HG03378 (cell line): ENCODE measurements around the gene INPP4A.
"Not testable (repeated sequence)": the region's sequence is repeated elsewhere in the genome, so short reads cannot be mapped to it uniquely, and the experiment has no call there.

Experiments used
- ATAC-seq: cut with Tn5 transposase; IDR thresholded peaks from one replicate; pipeline ENCODE4 v1.9.1; 2021; ENCODE audit warnings: mild to moderate bottlenecking, moderate library complexity; ENCODE audit not compliant: unreplicated experiment

The INPP4A gene

DNA sequence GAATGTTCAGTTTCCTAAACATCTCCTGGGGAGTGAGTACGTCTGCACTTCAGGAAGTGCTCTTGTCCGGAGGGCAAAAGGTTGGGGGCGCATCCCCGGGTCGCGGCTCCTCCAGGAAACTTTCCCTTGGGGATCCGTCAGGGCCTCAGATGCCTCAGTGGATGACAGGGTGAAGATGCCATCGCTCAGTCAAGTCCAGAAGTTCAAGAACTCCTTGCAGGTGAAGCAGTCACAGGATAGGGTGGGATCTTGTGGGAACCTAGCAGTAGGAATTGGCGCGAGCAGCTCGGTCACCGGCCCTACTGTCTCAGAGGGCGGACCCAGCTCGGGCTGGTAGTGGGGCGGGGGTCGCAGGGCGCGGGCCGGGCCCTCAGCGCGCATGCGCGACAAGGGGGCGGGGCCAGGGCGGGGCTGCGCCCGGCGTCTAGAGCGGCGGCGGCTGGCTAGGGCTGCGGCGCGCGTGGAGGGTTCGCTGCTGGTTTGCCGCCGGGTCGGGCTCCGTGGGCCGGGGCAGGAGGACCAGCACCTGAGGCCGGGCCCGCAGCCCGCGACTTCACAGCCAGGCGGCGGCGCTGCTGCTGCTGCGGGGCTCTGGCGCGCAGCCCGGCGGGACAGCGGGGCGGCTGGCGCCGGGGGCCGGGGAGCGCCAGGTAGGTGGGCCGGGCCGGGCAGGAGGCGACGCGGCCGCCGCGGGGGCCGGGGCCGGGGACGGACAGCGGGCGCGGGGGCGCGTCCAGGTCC, at the start of gene INPP4A:
Gene INPP4A, plus strand, starts transcription at position 423 of the 741 bp plus-strand sequence. CDS start 75,191 bp downstream, outside the sequence.
- peak; percentile 42 for ATAC-seq

DNA sequence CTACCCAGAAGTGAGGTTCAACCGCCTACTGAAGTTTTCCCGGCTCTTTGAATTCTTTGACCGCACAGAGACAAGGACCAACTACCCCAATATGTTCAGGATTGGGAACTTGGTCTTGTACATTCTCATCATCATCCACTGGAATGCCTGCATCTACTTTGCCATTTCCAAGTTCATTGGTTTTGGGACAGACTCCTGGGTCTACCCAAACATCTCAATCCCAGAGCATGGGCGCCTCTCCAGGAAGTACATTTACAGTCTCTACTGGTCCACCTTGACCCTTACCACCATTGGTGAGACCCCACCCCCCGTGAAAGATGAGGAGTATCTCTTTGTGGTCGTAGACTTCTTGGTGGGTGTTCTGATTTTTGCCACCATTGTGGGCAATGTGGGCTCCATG, 48.7 kb upstream of the INPP4A start:
- no peak for ATAC-seq

DNA sequence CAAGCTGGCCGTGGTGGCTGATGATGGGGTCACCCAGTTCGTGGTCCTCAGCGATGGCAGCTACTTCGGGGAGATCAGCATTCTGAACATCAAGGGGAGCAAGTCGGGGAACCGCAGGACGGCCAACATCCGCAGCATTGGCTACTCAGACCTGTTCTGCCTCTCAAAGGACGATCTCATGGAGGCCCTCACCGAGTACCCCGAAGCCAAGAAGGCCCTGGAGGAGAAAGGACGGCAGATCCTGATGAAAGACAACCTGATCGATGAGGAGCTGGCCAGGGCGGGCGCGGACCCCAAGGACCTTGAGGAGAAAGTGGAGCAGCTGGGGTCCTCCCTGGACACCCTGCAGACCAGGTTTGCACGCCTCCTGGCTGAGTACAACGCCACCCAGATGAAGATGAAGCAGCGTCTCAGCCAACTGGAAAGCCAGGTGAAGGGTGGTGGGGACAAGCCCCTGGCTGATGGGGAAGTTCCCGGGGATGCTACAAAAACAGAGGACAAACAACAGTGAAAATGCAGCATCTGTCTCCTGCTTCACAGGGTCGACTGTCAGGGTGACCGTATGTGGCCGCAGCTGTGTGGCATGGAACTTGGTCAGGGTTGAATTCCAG, 47.8 kb upstream of the INPP4A start:
- no peak for ATAC-seq

DNA sequence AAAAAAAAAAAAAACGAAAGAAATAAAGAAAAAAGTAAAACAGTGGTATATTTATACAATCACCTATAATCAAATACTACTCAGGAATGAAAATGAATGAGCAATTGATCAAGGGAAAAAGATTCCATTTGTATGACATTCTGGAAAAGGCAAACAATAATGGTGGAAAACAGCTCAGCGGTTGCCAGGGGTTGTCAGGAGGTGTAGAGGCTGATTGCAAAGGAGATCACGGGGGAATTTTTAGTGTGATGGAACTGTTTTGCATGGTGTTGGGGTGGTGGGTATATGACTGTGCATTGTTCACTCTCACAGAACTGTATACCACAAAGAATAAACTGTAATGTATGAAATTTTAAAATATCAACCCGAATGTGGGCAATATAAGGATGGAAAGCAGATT, 45.5 kb upstream of the INPP4A start:
- no peak for ATAC-seq

DNA sequence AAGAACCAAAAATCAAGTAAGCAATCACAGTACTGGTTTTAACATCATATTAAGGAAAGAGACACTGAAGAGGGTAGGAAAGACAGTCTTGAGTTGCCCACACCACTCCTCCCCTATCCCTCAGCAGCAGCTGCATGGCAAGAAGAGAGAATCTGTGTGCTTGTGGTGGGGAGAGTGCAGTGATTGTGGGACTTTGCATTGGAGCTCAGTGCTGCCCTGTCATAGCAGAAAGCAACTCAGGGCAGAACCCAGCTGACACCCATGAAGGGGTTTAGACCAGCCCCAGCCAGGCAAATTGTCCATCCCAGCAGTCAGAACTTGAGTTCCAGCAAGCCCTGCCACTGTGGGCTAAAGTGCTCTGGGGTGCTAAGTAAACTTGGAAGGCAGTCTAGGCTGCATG, 40.8 kb upstream of the INPP4A start:
- no peak for ATAC-seq

DNA sequence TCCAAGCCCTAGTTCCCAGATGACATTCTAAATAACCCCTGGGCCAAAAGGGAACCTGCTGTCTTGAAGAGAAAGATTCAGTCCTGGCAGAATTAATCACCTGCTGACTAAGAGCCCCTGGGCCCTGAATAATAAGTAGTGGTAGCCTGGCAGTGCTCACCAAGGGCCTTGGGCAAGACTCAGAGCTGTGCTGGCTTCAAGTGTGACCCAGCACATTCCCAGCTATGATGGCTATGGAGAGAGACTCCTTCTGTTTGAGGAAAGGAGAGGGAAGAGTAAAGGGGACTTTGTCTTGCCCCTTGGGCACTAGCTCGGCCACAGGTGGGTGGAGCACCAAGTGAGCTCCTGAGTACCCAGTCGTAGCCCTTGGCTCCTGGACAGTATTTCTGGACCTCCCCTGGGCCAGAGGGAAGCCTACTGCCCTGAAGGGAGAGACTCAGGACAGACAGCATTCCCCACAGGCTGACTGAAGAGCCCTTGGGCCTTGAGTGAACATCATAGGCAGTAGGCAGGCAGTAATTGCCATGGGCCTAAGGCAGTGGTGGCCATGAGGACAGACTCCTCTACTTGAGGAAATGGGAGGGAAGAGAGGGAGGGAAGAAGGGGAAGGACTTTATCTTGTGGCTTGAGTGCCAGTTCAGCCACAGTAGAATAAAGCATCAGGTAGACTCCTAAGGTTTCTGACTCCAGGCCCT, 40.0 kb upstream of the INPP4A start:
- no peak for ATAC-seq

DNA sequence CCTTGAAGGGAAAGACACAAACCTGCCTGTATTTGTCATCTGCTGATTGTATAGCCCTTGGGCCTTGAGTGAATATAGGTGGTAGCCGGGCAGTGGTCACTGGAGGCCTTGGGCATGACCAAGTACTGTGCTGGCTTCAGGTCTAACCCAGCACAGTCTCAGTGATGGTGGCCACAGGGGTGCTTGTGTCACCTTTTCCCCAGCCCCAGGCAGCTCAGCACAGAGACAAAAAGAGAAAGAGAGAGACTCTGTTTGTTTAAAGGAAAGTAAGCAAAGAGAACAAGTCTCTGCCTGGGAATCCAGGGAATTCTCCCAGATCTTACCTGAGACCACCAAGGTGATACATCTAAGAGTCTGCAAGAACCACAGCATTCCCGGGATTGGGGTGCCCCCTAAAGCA, 39.4 kb upstream of the INPP4A start:
- ATAC-seq: no peak

DNA sequence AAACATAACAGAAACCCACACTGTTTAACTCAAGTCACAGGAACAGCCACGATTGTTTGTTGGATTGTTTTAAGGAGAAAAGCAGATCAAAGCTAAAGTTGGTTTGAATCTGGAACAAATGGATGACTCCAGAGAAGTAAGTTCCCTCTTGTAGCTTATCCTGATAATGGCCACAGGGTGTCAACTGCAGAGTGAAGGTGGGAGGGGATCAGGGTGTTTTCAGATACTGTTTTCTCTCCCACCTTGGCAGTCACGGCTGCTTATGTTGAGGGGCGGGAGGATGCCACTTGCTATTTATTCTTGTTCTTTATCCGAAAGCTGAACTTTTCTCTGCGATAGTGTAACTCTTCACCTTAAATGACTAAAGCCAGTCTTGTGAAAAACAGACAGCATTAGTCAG, 36.5 kb upstream of the INPP4A start:
- ATAC-seq: no peak

DNA sequence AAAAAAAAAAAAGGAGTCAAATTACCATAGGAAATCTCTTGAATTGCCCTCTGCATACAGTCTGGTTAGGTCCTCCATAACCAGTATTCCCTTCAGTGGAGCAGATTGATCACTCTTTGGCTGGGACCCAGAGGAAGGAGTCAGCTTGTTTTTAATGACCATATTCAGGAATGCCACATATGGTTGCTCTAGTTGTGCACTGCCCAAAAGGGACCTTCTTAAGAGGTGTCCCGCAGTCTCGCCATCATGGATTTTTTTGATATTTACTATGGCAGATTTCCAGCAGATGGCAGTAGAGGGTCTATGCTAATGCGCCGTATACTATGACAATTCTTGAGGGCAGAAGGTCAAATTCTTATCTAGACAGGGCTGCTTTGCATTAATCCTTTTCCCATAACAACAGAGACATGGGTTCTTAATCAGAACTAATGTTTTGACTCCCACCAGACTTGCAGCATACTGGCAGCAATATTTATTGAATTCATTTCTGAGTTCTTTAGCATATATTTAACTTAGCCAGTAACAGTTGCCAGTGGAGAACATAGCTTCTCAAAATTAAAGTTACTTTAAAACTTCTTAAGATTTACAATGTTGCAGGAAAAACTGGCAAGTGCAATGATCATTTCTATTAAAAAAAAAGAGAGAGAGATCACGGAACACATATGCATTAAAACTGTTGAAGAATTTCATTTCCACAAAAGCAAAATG, 31.8 kb upstream of the INPP4A start:
- peak; percentile 81 for ATAC-seq

DNA sequence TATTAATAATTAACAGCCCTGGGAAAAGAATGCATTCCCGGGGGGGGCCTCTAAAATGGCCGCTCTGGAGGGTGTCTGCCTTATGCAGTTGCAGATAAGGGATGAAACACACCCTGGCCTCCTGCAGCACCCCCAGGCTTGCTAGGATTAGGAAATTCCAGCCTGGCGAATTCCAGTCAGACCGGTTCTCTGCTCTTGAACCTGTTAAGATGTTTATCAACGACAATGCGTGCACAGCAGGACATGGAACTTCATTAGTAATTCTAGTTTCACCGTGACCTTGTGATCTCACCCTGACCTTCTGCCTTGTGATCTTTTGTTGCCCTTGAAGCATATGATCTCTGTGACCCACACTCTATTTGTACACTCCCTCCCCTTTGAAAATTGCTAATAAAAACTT, 30.4 kb upstream of the INPP4A start:
- not testable (repeated sequence) for ATAC-seq

DNA sequence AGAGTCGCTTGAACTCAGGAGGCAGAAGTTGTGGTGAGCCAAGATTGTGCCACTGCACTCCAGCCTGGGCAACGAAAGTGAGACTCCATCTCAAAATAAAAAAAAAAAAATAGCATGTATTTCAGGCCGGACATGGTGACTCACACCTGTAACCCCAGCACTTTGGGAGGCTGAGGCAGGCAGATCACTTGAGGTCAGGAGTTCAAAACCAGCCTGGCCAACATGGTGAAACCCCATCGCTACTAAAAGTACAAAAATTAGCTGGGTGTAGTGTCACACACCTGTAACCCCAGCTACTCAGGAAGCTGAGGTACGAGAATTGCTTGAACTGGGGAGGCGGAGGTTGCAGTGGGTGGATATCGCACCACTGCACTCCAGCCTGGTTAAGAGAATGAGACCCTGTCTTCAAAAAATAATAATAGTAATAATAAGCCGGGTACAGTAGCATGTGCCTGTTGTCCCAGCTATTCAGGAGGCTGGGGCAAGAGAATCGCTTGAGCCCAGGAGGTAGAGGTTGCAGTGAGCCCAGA, 28.9 kb upstream of the INPP4A start:
- ATAC-seq: not testable (repeated sequence)

DNA sequence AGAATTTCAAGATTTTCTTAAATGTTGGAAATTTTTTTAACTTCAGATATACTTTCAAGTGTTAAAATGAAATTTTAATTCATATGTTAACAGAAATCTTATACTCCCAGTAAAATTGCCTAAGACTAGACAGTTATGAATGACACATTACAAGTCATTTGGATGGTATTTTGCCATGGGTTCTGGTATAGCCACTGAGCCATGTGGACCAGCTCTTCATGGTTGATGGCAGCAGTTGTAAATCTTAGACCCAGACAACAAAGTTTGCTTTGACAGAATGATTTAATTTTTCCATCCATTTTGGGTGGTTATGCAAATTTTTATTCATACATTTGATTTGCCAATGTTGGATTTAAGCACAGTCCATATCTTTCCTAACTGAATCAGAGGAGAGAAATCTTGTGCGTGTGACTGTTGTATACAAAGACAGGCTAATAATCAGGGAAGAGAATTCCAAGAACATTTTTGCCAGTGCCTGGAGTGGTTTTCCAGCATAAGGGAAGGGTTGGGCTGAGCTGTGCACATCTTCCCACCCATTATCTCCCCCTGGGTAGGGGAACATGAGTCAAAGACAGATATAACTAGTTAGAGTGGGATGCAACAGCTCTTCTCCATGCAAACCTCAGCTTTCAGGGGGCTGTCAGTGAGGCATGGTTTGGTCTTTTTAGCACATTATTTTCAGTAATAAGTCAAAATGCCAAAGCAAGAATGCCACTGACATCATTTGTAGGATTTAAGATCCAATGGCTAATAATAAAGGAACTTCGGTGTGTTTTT, 28.1 kb upstream of the INPP4A start:
- ATAC-seq: no peak

DNA sequence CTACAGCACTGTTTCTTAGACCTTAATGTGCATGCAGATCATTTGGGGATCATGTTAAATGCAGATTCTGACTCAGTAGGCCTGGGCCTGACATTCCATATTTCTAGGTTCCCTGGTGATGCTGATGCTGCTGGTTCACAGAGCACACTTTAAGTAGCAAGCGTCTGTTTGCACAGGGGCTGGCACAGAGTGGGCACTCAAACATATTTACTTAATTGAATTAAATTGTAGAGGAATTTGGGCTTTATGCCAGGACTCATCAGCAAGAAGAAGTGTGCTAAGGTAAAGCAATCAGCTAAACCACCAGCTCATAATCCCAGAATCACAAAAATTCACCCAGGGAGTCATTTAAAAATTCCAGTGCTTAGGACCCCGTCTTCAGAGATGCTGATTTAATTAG, 25.1 kb upstream of the INPP4A start:
- no peak for ATAC-seq

DNA sequence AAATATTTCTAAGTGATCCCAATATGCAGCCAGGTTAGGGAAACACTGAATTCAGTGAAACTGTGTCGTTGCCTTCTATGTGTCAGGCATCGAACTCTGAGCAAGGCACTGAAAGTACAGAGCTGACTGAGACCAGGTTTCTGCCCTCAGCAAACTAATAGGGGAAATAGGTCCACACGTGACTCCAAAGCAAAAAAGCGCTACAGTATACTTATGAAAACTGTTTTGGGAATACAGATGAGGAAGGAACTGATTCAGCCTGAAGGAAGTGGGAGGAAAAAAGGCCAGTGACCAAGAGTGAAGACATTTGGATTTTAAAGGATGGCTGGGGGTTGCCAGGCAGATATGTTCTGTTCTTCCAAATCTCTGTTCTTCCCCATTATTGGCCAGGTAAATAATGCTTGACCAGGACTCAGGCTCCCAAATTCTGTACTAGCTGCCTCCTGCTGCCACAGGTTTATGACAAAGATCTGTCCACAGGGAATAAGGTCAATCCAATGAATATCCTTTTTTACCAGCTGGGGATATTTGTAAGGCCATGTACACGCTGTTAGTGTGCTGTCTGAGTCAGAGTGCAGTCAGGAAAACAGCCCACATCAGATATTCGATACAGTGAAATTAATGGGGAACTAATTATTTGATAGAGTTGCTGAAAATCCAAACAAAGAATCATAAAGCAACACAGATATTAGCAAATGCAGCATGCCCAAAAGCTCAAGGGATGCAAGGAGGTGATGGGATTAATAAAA, 24.5 kb upstream of the INPP4A start:
- ATAC-seq: no peak

DNA sequence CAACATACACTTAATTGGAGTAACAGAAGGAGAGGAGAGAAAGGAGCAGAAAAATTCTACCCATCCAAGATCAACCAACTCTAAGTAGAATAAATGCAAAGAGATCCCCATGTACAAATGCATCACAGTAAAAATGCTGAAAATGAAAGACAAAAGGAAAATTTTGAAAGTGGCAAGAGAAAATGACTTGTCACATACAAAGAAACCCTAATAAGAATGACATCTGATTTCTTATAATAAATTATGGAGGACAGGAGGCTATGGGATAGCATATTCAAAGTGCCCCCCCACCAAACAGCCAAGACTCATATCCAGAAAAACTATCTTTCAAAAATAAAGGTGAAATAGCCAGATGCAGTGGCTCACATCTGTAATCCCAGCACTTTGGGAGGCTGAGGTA, 22.2 kb upstream of the INPP4A start:
- ATAC-seq: no peak

DNA sequence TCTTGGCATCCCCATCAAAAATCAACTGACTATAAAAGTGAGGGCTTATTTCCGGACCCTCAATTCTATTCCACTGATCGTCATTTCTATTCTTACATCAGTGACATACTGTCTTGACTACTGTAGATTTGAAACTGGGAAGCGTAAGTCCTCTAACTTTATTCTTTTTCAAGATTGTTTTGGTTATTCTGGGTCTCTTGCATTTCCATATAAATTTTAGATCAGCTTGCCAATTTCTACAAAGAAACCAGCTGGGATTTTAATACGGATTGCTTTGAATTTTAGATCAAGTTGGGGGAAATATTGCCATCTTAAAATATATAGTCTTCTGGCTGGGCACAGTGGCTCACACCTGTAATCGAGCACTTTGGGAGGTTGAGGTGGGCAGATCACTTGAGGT, 17.9 kb upstream of the INPP4A start:
- ATAC-seq: no peak

DNA sequence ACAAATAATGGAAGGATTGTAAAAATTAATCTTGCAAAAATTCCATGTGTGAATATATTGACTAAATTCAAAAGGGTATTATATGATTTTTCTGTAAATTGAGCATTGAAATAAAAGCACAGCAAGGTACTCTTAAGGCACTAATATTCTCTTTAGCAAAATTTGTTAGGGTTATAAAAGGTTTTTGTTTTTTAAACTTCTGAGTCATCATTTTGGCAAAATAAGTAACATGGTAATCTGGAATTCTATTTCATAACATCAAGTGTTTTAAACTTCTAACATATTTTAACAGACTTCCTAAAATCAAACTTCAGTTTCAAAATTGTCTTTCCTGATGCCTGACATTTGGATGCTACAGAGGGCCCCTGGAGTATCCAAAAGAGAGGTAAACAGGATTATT, 12.5 kb upstream of the INPP4A start:
- no peak for ATAC-seq

DNA sequence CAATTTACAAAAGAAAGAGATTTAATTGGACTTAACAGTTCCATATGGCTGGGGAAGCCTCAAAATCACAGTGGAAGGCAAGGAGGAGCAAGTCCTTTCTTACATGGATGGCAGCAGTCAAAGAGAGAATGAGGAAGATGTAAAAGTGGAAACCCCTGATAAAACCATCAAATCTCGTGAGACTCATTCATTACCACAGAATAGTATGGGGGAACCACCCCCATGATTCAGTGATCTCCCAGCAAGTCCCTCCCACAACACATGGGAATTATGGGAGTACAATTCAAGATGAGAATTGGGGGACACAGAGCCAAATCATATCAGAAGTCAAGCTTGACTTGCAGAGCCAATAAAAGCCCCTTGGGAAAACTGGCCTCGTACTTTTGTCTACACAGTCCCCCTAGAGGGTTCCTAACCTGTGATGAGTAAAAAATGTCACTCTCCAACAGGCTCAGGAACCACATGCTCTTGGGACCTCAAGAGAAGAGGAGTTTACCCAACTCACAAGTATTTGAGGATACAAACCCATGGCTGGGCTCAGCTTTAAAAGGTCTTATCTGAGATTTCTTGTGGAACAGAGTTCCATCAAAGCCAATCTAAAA, 11.2 kb upstream of the INPP4A start:
- no peak for ATAC-seq

DNA sequence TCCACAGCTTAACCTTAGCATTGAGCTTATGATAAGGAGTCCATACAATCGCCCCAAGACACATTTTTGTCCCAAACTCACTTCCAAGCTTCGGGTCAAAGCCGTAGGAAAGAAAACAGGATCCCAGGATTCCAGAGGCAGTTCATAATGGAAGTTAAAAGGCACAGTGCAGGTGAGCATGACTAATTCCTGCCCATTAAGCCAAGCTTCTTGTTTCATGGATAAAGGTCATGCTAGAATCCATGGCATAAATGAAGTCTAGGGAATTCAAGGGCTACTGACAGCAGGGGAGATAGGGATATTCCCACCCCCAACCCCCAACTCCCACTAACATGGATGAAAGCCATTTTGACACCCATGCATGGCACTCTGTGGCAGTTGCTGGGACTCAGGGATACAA, 10.2 kb upstream of the INPP4A start:
- no peak for ATAC-seq
